MM.1S (cell line): ENCODE results near the gene LRCH1.

Source experiments
- DNase-seq: peaks from one replicate; pipeline ENCODE4 v3.0.0-alpha.2; 2015
- H2AFZ ChIP-seq: fragments of 300-600 bp; sonication (generic); 2 replicates; pipeline ENCODE4 v1.6.0; 2016; ENCODE audit warnings: antibody characterized with exemption, low read length
- H3F3A ChIP-seq: fragments of 300-600 bp; sonication (generic); 2 replicates; pipeline ENCODE4 v1.6.1; 2016; ENCODE audit warnings: mild to moderate bottlenecking, antibody characterized with exemption, low read length, moderate library complexity, mixed read lengths; ENCODE audit not compliant: insufficient read depth
- H3K27ac ChIP-seq: fragments of 300-600 bp; sonication (generic); 2 replicates; pipeline ENCODE4 v1.5.1; 2016; ENCODE audit warnings: mild to moderate bottlenecking, low read length
- H3K27me3 ChIP-seq: fragments of 300-600 bp; sonication (generic); replicated peaks from 2 replicates; pipeline ENCODE4 v1.6.0; 2016; ENCODE audit warnings: low read length; ENCODE audit not compliant: insufficient read depth
- H3K36me3 ChIP-seq: fragments of 300-600 bp; sonication (generic); replicated peaks from 2 replicates; pipeline ENCODE4 v1.6.1; 2016; ENCODE audit warnings: mild to moderate bottlenecking, low read length, mixed read lengths; ENCODE audit not compliant: insufficient read depth
- H3K4me1 ChIP-seq: fragments of 300-600 bp; sonication (generic); 2 replicates; pipeline ENCODE4 v1.6.1; 2016; ENCODE audit warnings: low read length, mixed read lengths
- H3K4me2 ChIP-seq: fragments of 300-600 bp; sonication (generic); 2 replicates; pipeline ENCODE4 v1.6.0; 2016; ENCODE audit warnings: low read depth, low read length
- H3K4me3 ChIP-seq: fragments of 300-600 bp; sonication (generic); 2 replicates; pipeline ENCODE4 v1.5.1; 2016; ENCODE audit warnings: low read length, mixed read lengths
- H3K79me2 ChIP-seq: fragments of 300-600 bp; sonication (generic); 2 replicates; pipeline ENCODE4 v1.6.1; 2016; ENCODE audit warnings: mixed run types, low read length, mixed read lengths
- H3K9ac ChIP-seq: fragments of 300-600 bp; sonication (generic); 2 replicates; pipeline ENCODE4 v1.6.1; 2016; ENCODE audit warnings: low read length, mixed read lengths
- H3K9me2 ChIP-seq: fragments of 300-600 bp; sonication (generic); replicated peaks from 2 replicates; pipeline ENCODE4 v1.6.1; 2016; ENCODE audit warnings: mild to moderate bottlenecking, low read length, mixed read lengths; ENCODE audit not compliant: insufficient read depth
- H3K9me3 ChIP-seq: fragments of 300-600 bp; sonication (generic); replicated peaks from 2 replicates; pipeline ENCODE4 v1.6.1; 2016; ENCODE audit warnings: mild to moderate bottlenecking, low read length, mixed read lengths; ENCODE audit not compliant: insufficient read depth
- H4K20me1 ChIP-seq: fragments of 300-600 bp; sonication (generic); 2 replicates; pipeline ENCODE4 v1.6.1; 2016; ENCODE audit warnings: mild to moderate bottlenecking, low read length, moderate library complexity, mixed read lengths; ENCODE audit not compliant: insufficient read depth
- EZH2 ChIP-seq: fragments of 300-600 bp; sonication (generic); optimal IDR thresholded peaks from 2 replicates; pipeline ENCODE3; 2017; ENCODE audit warnings: low read depth, mild to moderate bottlenecking, antibody characterized with exemption, low read length, mixed read lengths
- EZH2phosphoT487 ChIP-seq: fragments of 300-600 bp; sonication (generic); IDR thresholded peaks from 2 replicates; pipeline ENCODE4 v1.6.1; 2018; ENCODE audit warnings: antibody characterized with exemption, low read length
- TF ChIP-seq, protein P1 (sequence below): fragments of 300-600 bp; sonication (generic); IDR thresholded peaks from 2 replicates; pipeline ENCODE4 v1.5.1; 2016; ENCODE audit warnings: antibody characterized with exemption, low read length, mixed read lengths

Gene LRCH1

DNA sequence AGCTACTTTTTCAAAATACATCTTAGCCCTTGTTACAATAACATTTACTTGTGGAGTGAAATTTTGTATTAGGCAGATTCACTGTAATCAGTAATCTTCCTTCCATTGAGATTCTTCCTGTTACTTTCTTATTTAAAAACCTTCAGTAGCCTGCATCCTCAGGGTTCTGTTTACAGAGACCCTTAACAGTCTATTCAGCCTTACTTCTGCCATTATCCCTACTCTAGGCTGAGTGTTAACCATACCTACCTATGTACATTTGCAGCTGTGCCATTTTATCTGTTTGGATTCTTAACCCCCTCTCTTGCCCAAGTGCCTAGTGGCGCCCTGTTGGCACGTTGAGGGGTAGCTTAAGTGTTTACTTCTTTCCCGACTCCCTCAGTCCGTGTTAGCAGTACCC is 71.9 kb downstream of the LRCH1 start:
- Histone ChIP-seq H4K20me1 (no peaks in the 10 kb centered on the region), H3K36me3 (no peaks in the 10 kb centered on the region), H3K9ac (no peak overlapping the region), H3K9me2 (no peaks in the 10 kb centered on the region), H3F3A (no peaks in the 10 kb centered on the region), H3K9me3 (no peaks in the 10 kb centered on the region), H3K79me2 (peaks cover 25% of the 10 kb centered on the region), H2AFZ (no peak overlapping the region), H3K4me3 (no peak overlapping the region), H3K4me1 (no peaks in the 10 kb centered on the region), H3K27ac (no peak overlapping the region), H3K4me2 (no peak overlapping the region), H3K27me3 (no peaks in the 10 kb centered on the region)
- TF ChIP-seq, protein P1, sequence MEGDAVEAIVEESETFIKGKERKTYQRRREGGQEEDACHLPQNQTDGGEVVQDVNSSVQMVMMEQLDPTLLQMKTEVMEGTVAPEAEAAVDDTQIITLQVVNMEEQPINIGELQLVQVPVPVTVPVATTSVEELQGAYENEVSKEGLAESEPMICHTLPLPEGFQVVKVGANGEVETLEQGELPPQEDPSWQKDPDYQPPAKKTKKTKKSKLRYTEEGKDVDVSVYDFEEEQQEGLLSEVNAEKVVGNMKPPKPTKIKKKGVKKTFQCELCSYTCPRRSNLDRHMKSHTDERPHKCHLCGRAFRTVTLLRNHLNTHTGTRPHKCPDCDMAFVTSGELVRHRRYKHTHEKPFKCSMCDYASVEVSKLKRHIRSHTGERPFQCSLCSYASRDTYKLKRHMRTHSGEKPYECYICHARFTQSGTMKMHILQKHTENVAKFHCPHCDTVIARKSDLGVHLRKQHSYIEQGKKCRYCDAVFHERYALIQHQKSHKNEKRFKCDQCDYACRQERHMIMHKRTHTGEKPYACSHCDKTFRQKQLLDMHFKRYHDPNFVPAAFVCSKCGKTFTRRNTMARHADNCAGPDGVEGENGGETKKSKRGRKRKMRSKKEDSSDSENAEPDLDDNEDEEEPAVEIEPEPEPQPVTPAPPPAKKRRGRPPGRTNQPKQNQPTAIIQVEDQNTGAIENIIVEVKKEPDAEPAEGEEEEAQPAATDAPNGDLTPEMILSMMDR = no peak
- TF ChIP-seq EZH2 = no peak
- no peak for TF ChIP-seq EZH2phosphoT487
- DNase-seq = no peak

DNA sequence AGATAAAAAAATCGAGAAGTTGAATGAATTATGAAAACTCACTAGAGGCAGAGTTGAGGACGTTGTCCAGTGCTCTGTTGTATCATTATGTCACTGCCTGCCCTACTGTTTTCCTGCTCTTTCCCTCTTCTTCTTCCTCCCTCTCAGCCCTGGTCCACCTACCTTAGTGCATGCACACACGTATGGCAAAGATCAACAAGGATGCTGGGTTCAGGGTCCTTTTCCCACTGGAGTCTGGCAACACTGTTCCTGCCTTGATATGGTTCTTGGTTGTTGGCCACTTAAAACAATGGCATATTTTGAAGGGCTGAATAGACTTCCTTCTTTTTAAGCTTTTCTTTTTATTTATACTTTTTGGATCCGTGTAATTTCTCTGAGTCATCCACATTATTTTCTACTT is 74.5 kb downstream of the LRCH1 start:
- Histone ChIP-seq H4K20me1 (no peaks in the 10 kb centered on the region), H3K4me3 (no peak overlapping the region), H3K36me3 (no peaks in the 10 kb centered on the region), H3K9me3 (no peaks in the 10 kb centered on the region), H3K79me2 (peaks cover 10% of the 10 kb centered on the region), H3K9me2 (no peaks in the 10 kb centered on the region), H3K4me1 (peaks cover 9% of the 10 kb centered on the region; the same call in 1 of the 2 replicates), H3F3A (no peaks in the 10 kb centered on the region), H2AFZ (no peak overlapping the region), H3K27ac (no peak overlapping the region), H3K9ac (no peak overlapping the region), H3K27me3 (no peaks in the 10 kb centered on the region), H3K4me2 (no peak overlapping the region)
- no peak for TF ChIP-seq EZH2
- TF ChIP-seq EZH2phosphoT487 = no peak
- TF ChIP-seq, protein P1 = no peak
- no peak for DNase-seq

GRCh38 chr13:46628622-46629365 is 75.8 kb downstream of the LRCH1 start:
- H2AFZ ChIP-seq = no peak overlapping the region
- H3K79me2 ChIP-seq = peaks cover 6% of the 10 kb centered on the region
- DNase-seq = no peak
- H3F3A ChIP-seq = no peaks in the 10 kb centered on the region
- no peaks in the 10 kb centered on the region for H4K20me1 ChIP-seq
- H3K9me3 ChIP-seq = no peaks in the 10 kb centered on the region
- TF ChIP-seq, protein P1 = no peak
- TF ChIP-seq EZH2 = no peak
- TF ChIP-seq EZH2phosphoT487 = no peak
- H3K36me3 ChIP-seq = no peaks in the 10 kb centered on the region
- H3K27me3 ChIP-seq = no peaks in the 10 kb centered on the region
- H3K4me2 ChIP-seq = no peak overlapping the region
- peaks cover 9% of the 10 kb centered on the region; the same call in 1 of the 2 replicates for H3K4me1 ChIP-seq
- no peak overlapping the region for H3K9ac ChIP-seq
- no peaks in the 10 kb centered on the region for H3K9me2 ChIP-seq
- no peak overlapping the region for H3K27ac ChIP-seq
- no peak overlapping the region for H3K4me3 ChIP-seq
